Activated CD4-positive, CD25-positive, alpha-beta regulatory T cell treated with anti-CD3 and anti-CD28 coated beads, Interleukin-2, amount 50 U/mL, for 16 hours (primary cell): ENCODE data around the gene CCDC24.

Experiments
- DNase-seq: peaks from one replicate; pipeline ENCODE4 v3.0.0-alpha.2; 2020; ENCODE audit warnings: low read depth, low spot score

Gene CCDC24

DNA sequence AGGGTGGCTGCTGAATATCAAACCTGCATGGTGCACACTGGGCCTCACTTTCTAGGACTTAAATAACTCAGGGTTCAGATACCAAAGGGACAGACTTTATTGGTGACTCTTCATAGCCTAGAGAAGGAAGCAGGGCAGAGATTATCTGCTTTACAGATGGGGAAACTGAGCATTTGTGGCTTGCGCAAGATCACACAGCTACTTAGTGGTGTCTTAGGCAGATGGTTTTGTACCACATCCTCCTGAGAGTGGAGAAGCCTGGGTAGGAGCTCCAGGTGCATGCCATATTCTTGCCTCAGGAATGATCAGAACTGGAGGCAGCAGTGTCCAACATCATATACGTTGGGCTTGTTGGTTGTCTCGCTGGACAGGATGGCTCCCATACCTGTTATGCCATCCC lies 28.4 kb upstream of the CCDC24 start:
- DNase-seq, result no peak

DNA sequence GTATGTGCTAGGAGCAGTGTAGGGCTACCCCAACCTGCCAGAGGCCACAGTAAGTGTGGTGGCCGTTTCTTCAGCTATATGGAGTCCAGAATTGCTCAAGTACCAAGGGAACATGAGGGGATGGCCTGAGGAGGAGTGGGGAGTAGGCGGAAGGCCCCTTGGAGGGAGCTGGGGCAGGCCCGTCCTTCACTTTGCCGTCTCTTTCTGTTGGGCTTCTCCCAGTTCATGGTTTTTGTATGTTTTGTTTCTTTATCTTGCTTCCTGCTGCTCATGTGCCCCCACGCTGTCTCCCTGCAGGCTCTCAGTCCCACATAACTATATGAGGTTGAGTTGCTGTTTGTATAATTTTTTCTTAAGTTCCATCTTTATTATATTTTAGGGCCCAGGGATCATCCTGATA lies 27.5 kb upstream of the CCDC24 start:
- DNase-seq, result no peak

- no peak for DNase-seq
Observed at GRCh38 chr1:43965316-43965715, 26.1 kb upstream of the CCDC24 start.

DNA sequence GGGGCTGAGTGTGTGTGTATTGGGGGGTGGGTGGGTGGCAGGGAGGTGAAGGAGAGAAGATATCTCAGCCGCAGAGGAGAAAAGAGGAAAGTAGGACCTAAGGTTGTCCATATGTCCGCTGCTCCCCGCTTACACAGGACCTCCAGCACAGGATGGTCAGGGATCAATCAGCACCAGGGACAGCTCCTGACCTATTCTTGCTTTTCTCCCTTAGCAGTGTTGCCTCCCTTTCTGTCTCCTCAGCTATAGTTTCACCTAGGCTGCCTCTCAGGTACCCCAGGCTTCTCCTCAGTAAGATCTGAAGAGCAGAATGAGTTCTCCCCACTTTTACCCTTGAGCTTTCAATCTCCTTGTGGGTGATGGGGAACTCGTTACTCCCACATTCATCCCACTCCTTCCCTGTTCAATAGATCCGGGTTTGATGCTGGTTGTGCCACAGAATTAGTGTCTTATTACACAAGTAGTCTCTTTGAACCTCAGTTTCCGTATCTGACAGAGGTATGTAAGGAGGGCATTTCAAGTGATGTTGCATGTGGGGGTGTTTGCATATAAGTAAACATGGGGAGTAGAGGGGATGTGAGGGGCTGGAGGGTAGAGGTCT lies 23.0 kb upstream of the CCDC24 start:
- no peak for DNase-seq

GRCh38 chr1:43969416-43969745 lies 22.0 kb upstream of the CCDC24 start:
- no peak for DNase-seq

DNA sequence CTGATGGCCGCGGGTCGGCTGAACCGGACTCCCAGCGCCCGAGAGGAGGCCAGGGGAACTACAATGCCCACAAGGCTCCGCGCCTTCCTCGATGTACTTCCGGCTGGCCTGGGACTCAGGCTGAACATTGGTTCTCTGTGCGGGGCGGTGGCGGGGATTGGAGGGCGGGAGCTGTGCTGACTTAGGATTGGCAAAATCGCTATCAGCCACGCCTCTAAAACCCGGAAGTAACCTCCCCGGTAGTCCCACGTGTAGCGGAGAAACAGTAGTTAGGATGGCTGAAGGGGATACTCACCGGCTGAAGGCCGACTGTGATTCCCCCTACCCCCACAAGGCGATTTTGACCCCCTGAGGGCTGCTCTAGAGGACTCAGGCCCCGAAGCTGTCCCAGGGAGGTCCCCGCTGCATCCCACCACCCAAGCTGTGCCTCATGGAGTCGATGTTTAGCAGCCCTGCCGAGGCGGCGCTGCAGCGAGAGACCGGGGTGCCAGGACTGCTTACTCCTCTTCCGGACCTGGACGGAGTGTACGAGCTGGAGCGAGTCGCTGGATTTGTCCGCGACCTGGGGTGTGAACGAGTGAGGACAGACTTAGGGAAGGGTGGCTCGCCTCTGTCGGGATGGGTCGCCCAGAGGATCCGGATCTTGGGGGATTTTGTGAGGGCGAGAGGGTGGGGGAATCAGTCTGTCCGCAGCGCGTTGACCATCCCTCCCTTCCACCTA lies 21.5 kb upstream of the CCDC24 start, which contains the start of gene DPH2:
TSS of gene DPH2 (plus strand) at position 265 of the 721 bp plus-strand sequence. CDS start at position 431, 166 bp downstream.
- DNase-seq, result peak; percentile 95

DNA sequence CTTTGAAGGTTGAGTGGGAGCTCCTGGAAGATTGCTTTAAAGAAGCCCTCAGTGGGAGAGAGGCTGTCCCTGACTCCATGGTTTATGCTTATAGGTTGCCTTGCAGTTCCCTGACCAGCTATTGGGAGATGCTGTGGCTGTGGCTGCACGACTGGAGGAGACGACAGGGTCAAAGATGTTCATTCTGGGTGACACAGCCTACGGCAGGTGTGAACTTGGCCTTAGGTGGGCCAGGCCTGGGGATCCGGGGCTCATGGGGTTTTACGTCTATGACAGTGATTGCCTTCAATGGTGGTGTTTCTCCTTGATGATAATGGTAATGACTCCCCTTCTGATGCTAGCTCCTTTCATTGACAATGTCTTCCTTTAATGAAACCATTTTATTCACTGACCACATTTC lies 20.9 kb upstream of the CCDC24 start:
- DNase-seq, result no peak

DNA sequence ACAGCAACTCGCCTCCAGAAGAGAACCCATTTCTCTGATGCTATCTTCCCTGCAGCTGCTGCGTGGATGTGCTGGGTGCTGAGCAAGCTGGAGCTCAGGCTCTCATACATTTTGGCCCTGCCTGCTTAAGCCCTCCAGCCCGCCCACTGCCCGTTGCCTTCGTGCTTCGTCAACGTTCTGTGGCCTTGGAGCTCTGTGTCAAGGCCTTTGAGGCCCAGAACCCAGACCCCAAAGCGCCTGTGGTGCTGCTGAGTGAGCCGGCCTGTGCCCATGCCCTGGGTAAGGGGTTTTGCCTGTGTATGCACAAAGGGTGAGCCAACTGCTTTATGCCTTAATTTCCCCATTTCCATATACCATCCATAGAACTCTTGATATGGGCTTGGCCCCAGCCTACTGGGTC lies 20.5 kb upstream of the CCDC24 start:
- DNase-seq, result no peak

- no peak for DNase-seq
Observed at GRCh38 chr1:43971336-43971980, 19.9 kb upstream of the CCDC24 start.

- no peak for DNase-seq
Observed at GRCh38 chr1:43973981-43974442, 17.4 kb upstream of the CCDC24 start.

GRCh38 chr1:43974443-43975248 lies 16.8 kb upstream of the CCDC24 start, which contains the start of gene ATP6V0B:
TSS of gene ATP6V0B (plus strand) at chr1:43974960. CDS start at chr1:43975041, 81 bp downstream.
- DNase-seq, result peak; percentile 92

DNA sequence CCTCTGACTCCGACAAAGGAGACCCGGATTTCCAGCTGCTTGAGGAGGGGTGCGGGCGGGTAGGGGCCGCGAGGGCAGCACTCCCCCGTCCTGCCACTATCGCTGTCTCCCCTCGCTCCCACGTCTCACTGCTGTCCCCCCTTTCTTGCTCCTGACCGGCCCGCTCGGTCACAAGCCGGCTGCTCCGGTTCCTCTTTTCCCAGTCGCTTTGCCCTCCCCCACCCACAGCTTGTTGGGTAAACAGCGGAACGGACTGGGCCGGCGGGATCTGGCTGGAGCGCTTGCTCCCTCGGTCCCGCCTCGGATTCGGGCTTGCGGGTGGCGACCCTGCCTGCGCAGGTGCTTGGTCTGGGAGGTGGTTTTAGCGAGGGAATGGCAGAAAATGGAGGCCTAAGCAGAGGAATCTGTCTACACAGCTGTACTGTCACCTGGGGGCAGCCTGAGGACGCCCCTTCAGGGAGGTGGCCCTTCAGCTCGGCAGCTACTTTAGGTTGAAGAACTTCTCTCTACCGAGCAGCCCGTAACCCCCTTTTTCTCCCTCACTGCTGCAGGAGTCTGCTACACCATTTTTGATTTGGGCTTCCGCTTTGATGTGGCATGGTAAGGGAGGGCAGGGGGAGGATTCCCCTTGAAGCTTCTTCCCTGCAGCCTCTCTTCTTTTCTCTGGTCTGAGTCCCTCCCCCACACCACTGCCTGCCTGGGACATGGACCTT lies 16.0 kb upstream of the CCDC24 start:
- DNase-seq, result no peak

- DNase-seq, result no peak
Observed at GRCh38 chr1:43976045-43976444, 15.4 kb upstream of the CCDC24 start.

- no peak for DNase-seq
Observed at GRCh38 chr1:43976890-43977289, 14.5 kb upstream of the CCDC24 start.

DNA sequence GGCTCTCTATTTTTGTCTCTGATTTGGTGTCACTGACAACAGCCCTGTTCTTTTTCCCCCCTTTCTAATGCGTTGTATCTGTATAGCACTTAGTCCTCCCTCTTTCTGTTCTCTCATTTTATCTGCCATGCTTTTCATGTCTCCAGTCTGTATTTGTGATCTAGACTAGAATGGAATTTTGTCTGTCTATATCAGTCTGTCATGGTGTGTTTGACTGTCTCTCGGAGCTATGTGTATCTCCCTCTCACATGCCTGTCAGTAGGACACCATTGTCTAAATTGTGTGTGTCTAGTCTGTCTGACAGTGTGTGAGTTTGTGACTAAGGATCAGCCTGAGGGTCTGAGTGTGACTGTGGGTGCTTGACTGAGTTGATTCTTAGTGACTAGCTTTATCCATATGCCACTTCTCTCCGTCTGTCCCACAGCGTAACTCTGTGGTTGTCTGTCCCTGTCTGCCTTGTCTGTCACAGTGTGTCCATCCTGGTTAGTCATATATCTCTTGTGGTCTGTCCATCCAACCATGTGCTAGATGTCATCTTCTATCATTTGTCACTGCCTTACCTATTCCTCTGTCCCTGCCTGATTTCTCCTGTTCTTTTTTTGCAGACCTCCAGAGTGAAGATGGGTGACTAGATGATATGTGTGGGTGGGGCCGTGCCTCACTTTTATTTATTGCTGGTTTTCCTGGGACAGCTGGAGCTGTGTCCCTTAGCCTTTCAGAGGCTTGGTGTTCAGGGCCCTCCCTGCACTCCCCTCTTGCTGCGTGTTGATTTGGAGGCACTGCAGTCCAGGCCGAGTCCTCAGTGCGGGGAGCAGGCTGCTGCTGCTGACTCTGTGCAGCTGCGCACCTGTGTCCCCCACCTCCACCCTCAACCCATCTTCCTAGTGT lies 13.8 kb upstream of the CCDC24 start:
- no peak for DNase-seq

- DNase-seq, result no peak
Observed at GRCh38 chr1:43978264-43978550, 13.2 kb upstream of the CCDC24 start.

GRCh38 chr1:43978551-43979260 lies 12.7 kb upstream of the CCDC24 start, which contains the start of gene B4GALT2:
TSS of gene B4GALT2 (plus strand) at chr1:43979210. CDS start at chr1:43981161, 1,951 bp downstream.
- DNase-seq, result no peak

GRCh38 chr1:43979261-43979527 lies 12.2 kb upstream of the CCDC24 start:
- no peak for DNase-seq

GRCh38 chr1:43979528-43980254 lies 11.7 kb upstream of the CCDC24 start:
- DNase-seq, result no peak
